ENCODE data around the gene FGF4.
"Not testable (repeated sequence)": the region's sequence is repeated elsewhere in the genome, so short reads cannot be mapped to it uniquely, and the experiment has no call there.

The FGF4 gene

DNA sequence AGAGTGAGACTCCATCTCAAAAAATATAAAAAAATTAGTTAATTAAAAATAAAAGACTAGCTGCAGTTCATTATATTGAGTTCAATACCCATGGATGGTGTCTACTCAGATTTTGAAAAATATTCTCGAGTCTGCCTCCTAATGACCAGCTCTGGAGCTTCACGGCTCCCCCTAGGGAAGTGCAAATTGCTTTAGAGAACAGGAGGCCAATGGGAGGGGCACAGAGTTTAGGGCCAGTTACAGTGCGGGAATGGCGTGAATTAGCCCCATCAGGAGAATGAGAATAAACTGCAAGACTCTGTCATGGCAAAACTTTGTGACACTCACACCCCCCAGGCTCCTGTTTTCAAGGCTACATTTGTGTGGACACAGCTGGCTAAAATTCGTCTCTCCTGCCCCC, 4.6 kb downstream of the FGF4 start:
- DNase-seq = no peak

GRCh38 chr11:69765498-69765995, 9.6 kb downstream of the FGF4 start:
- no peak for DNase-seq

GRCh38 chr11:69764918-69765317, 10.2 kb downstream of the FGF4 start:
- DNase-seq = not testable (repeated sequence)

- DNase-seq = no peak
Measured at GRCh38 chr11:69760319-69760718, 14.8 kb downstream of the FGF4 start.

- DNase-seq = no peak
Measured at GRCh38 chr11:69752890-69753289, 22.3 kb downstream of the FGF4 start.

DNA sequence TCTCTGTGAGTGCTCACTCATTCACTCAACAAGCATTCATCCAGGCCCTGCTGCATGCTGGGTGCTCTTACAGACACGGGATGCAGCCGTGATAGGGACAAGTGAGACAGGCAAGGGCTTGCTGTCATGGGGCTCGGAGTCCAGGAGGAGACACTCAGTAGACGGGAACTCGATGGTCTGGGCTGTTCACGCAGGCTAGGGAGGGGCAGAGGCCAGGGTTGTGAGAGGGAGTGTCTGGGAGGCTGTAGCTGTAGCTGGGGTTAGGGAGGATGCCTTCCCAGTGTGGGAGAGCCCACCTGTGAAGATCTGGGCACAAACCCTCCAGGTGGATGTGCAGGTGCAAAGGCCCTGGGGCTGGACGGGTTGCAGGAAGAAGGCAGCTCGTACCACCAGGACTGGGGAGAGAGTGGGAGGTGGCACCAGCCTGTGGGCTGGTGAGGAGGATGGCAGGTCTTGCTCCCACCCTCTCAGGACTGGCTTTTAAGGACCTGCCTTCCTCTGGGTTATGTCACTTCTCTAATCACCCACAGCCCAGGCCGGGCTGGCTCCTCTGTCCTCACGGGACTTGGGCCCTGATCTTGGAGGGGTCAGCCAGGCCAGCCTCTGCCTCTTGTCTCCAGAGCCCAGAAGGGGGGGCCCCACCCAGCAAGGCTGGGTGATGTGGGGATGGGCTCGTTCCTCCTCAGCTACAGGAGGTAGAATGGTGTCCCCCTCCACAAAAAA, 24.1 kb downstream of the FGF4 start:
- DNase-seq = no peak

- no peak for DNase-seq
Measured at GRCh38 chr11:69750108-69750850, 24.9 kb downstream of the FGF4 start.

GRCh38 chr11:69748637-69749036, 26.5 kb downstream of the FGF4 start:
- DNase-seq = no peak

DNA sequence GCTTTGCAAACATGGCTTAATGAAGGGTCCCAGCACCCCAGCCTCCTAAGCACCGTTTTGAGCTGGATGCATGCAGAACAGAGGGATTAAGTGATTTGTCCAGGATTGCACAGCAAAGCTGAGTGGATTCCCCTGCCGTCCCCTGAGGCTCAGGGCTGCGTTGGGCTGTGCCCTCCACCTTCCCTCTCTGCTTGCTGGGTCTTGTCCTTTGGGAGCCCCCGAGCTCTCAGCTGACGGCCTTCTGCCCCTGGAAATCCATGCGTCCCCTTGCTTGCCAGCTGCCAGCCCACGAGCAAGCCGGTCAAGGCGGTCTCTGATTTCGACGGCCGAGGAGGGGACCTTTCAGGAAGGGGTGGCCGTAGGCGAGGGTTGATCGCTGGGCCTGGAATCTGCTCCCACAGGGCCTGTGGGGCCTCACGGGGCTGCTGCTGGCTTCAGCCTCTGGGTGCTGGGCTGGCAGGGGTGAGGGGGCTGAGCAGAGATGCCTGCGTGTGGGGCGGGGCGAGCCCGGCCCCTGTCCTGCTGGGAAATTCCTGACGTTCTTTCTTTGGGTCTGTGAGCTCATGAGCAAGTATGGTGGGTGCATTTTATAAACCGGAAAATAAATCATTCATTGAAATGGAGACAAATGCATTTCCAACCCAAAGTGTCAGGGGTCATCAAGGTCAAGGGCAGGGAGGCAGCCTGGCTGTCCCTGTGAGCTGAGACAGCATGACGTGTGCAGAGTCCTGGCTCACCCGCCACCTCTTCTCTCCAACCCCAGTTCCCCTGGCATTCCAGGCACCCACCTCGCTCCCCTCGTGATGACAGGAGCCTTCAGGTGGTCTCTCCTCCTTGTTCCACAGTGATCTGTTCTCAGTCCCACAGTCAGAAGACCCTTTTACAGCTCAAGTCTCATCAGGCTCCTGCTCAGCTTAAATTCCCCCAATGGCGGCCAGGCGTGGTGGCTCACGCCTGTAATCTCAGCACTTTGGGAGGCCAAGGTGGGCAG, 28.1 kb downstream of the FGF4 start:
- no peak for DNase-seq

DNA sequence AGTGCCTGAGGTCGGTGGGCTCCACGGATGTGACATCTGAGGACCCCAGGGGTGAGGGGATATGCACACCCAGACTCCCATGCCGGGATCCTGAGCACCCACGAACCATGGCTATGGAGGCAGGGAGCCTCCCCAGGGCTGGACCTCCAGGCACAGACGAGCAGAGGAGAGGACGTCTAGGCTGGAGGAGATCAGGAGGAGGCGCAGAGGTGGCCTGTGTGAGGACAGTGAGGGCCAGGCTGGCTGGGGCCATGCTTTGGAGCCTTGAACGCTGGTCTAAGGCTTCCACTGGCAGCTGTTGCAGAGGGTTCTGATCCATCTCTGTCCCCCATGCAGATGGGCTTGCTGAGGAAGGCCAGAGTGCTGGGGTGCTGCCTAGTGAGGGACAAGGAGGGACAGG, 29.0 kb downstream of the FGF4 start:
- no peak for DNase-seq

GRCh38 chr11:69745201-69745600, 29.9 kb downstream of the FGF4 start:
- DNase-seq = no peak

DNA sequence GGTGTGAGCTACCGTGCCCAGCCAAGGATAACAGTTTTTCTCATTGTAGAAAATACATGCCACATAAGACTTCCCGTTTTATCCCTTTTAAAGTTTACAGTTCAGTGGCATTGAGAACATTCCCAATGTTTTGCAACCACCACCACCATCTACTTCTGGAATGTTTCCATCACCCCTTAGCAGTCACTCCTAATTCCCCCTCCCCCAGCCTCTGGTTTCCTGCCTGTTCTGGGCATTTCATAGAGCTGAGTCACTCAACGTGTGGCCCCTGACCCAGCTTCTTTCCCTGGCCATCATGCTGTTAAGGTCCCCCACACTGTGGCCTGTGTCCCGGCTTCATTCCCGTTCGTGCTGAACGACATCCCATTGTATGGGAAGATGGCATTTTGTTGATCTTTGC, 30.7 kb downstream of the FGF4 start:
- DNase-seq = no peak

DNA sequence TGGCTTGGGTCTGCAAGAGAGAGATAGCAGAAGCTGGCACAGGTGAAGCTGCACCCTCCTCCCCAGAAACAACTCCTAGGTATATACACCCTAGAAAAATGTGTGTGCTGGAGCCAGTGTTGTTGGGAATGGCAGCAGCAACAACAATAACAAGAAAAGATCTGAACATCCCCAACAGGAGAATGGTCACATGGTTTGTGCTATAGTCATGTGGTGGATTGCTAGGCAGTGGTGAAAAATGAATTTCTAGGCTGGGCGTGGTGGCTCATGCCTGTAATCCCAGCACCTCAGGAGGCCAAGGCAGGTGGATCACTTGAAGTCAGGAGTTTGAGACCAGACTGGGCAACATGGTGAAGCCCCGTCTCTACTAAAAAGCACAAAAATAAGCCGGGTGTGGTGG, 40.3 kb downstream of the FGF4 start:
- DNase-seq = no peak

DNA sequence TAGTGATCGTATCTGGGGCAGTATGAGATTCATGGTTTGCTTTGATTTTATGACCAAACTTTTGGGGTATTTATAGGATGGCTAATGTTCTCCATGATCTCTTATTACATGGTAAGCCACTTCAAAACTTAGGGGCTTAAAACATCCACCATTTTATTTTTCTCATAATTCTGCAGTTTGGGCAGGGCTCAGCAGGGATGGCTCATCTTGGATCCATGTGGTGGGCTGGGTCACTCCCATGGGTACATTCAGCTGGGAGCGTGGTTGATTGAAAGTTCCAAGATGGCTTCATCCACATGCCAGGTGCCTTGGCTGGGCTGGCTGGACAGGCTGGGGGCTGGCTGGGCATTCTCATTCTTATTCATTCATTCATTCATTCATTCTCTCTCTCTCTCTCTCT, 40.8 kb downstream of the FGF4 start:
- DNase-seq = no peak

- DNase-seq = no peak
Measured at GRCh38 chr11:69732910-69733309, 42.2 kb downstream of the FGF4 start.

GRCh38 chr11:69731110-69731509, 44.0 kb downstream of the FGF4 start:
- no peak for DNase-seq

- no peak for DNase-seq
Measured at GRCh38 chr11:69730500-69730899, 44.6 kb downstream of the FGF4 start.

GRCh38 chr11:69729252-69729651, 45.9 kb downstream of the FGF4 start:
- no peak for DNase-seq

DNA sequence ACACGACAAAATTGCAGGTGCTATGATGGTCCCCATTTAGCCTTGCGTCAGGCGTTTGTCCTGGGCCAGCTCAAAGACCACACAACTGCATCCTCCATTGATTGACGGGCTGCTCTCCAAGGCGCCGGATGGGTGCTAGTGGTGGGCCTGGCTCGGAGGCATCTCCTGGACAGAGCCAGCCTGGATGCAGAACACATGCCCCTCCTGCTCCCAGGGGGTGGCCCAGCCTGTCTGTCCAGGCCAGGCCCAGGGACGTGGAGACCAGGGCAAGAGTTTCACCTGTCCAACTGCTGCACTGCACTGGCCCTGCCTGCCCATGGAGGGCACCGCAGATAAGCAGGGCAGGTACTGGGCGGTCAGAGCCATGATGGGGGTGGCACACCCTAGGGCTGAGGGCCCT, 47.9 kb downstream of the FGF4 start:
- no peak for DNase-seq

- no peak for DNase-seq
Measured at GRCh38 chr11:69726481-69726880, 48.7 kb downstream of the FGF4 start.

GRCh38 chr11:69726019-69726418, 49.1 kb downstream of the FGF4 start:
- no peak for DNase-seq

DNA sequence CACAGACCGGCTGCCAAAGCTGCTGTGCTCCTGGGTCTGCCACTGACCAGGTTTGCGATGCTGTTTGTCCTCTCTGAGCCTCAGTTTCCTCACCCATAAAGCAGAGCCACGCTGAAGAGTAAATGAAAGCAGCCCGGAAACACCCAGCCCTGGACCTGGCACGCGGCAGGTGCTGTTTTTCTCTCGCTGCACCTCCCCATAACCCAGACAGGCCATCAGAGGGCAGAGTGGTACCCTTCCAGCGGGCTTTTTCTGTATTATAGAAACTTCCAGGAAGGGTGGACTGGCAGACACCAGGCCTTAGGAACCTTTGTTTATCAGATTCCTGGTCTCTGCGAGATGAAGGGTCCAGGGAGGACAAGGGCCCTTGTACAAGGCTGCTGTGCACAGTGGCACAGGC, 53.4 kb downstream of the FGF4 start:
- no peak for DNase-seq

GRCh38 chr11:69721106-69721505, 54.0 kb downstream of the FGF4 start:
- no peak for DNase-seq

Measured in activated naive CD4-positive, alpha-beta T cell (primary cell).